Measurements from ENCODE around the gene ASXL2. TPM values are rescaled to one million over a fixed set of nuclear protein-coding genes. Genes with fewer than 3 reads are reported as not detected.

ASXL2 gene
- total and polyA plus RNA-seq, 4 donors, result 2.4 to 29.0 (median 12.3) TPM

DNA sequence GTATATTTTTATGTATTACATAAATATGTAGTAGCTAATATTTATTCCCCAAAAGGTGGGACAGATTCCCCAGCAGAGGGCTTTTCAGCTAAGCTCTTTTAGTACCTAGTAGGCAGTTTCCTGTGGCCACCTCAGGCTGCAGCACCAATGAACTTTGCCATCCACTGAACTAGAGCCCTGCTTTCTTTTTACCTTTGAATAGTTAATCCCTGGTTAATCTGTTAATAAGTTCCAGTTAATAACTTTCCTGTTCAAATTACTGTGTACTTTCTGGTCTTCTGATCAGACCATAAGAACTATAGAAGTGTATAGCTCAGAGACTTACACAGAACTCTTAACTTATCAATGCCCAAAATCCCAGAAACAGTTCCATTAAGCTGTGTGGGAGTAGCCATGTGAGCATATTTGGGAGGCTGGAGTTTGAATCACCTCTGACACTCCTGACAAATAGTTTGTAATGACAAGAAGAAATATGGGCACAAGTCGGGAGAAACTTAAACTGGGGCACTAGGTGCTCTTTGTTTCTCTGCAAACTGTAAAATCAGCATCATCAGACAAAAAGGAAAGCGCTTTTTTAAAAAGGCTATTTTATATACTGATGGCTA lies 40.0 kb downstream of the ASXL2 start:
- DNase-seq, result no peak
- no peak for TF ChIP-seq CTCF (IDR thresholded peaks at IDR 0.05; ENCODE audit: control extremely low read depth, extremely low read depth)
- 65 to 88% methylated on average over 2 of the region's 2 CpGs for WGBS, 2 donors
- no peak for ATAC-seq (ENCODE audit: insufficient read depth, low FRiP score)
- Histone ChIP-seq H3K4me3 (no peak overlapping the region), H3K4me1 (ENCODE audit: control insufficient read depth in 5 of 5, insufficient read depth in 5 of 5, low read length in 5 of 5) (peaks cover 0 to 6% (median 0%) of the 10 kb centered on the region in 5 donors), H3K9me3 (ENCODE audit: control insufficient read depth in 4 of 4, insufficient read depth in 3 of 4, low read length in 3 of 4) (no peaks in the 10 kb centered on the region), H3K27me3 (ENCODE audit: control insufficient read depth in 3 of 3, insufficient read depth in 3 of 3, low read length in 2 of 3) (no peaks in the 10 kb centered on the region), H3K9ac (ENCODE audit: insufficient read depth in 1 of 2, low read length in 2 of 2) (no peak overlapping the region), H3K36me3 (ENCODE audit: control insufficient read depth in 4 of 4, insufficient read depth in 4 of 4, low read length in 4 of 4) (peaks cover 0 to under 1% (median 0%) of the 10 kb centered on the region in 4 donors), H3K27ac (ENCODE audit: low read depth in 1 of 2, low read length in 1 of 2) (no peak overlapping the region)

DNA sequence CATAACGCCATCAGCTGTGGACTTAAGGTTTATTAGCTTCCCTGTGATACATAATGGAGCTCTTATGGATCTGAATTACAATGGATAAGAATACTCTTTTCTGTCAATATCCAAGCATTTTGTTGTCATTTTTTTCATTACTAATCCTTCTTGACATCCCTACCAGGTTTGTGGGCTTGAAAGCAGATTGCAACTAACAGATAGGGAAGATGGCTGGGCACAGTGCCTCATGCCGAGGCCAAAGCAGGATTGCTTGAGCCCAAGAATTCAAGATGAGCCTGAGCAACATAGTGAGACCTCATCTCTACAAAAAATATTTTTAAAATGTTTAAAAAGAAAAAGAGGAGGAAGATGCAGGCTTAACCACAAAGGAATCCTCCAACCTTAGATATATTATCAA lies 42.4 kb downstream of the ASXL2 start:
- Histone ChIP-seq H3K4me1 (ENCODE audit: control insufficient read depth in 5 of 5, insufficient read depth in 5 of 5, low read length in 5 of 5) (peaks cover 0 to 6% (median 0%) of the 10 kb centered on the region in 5 donors), H3K27me3 (ENCODE audit: control insufficient read depth in 3 of 3, insufficient read depth in 3 of 3, low read length in 2 of 3) (no peaks in the 10 kb centered on the region), H3K9ac (ENCODE audit: insufficient read depth in 1 of 2, low read length in 2 of 2) (no peak overlapping the region), H3K9me3 (ENCODE audit: control insufficient read depth in 4 of 4, insufficient read depth in 3 of 4, low read length in 3 of 4) (peaks cover 0 to 4% (median 0%) of the 10 kb centered on the region in 4 donors), H3K27ac (ENCODE audit: low read depth in 1 of 2, low read length in 1 of 2) (no peak overlapping the region), H3K4me3 (no peak overlapping the region), H3K36me3 (ENCODE audit: control insufficient read depth in 4 of 4, insufficient read depth in 4 of 4, low read length in 4 of 4) (peaks cover 1 to 6% (median 3%) of the 10 kb centered on the region in 4 donors)
- DNase-seq, result no peak
- WGBS, 2 donors, result 84 to 95% methylated on average over 2 of the region's 2 CpGs
- TF ChIP-seq CTCF (IDR thresholded peaks at IDR 0.05; ENCODE audit: control extremely low read depth, extremely low read depth), result no peak
- no peak for ATAC-seq (ENCODE audit: insufficient read depth, low FRiP score)

- no peak overlapping the region for H3K4me3 ChIP-seq
- TF ChIP-seq CTCF (IDR thresholded peaks at IDR 0.05; ENCODE audit: control extremely low read depth, extremely low read depth), result no peak
Observed at GRCh38 chr2:25833566-25833965, 44.7 kb downstream of the ASXL2 start.

More at GRCh38 chr2:25833566-25833965, 44.7 kb downstream of the ASXL2 start:
- DNase-seq (no peak), ATAC-seq (ENCODE audit: insufficient read depth, low FRiP score) (no peak)
- peaks cover 0 to 6% (median 3%) of the 10 kb centered on the region in 5 donors for H3K4me1 ChIP-seq (ENCODE audit: control insufficient read depth in 5 of 5, insufficient read depth in 5 of 5, low read length in 5 of 5)
- no peak overlapping the region for H3K27ac ChIP-seq (ENCODE audit: low read depth in 1 of 2, low read length in 1 of 2)
- H3K27me3 ChIP-seq (ENCODE audit: control insufficient read depth in 3 of 3, insufficient read depth in 3 of 3, low read length in 2 of 3), result no peaks in the 10 kb centered on the region
- peaks cover 0 to 4% (median 0%) of the 10 kb centered on the region in 4 donors for H3K9me3 ChIP-seq (ENCODE audit: control insufficient read depth in 4 of 4, insufficient read depth in 3 of 4, low read length in 3 of 4)
- H3K36me3 ChIP-seq (ENCODE audit: control insufficient read depth in 4 of 4, insufficient read depth in 4 of 4, low read length in 4 of 4), result peaks cover 1 to 6% (median 3%) of the 10 kb centered on the region in 4 donors
- no peak overlapping the region for H3K9ac ChIP-seq (ENCODE audit: insufficient read depth in 1 of 2, low read length in 2 of 2)
- 97 to 100% methylated on average over 2 of the region's 2 CpGs for WGBS, 2 donors
